HFFc6 (cell line): ENCODE measurements around the gene CREG1. TPM values are rescaled to one million over a fixed set of nuclear protein-coding genes. Genes with fewer than 3 reads are reported as not detected.
A peak's percentile ranks its signal among the peaks of the same experiment; 100 is the strongest.

Experiments used
- DNase-seq: peaks from one replicate; pipeline ENCODE4 v3.0.0-alpha.2; 2018
- H3K27ac Mint-ChIP-seq: 2 replicates; pipeline ENCODE4 v1.8.0; 2020; ENCODE audit warnings: mild to moderate bottlenecking, mixed read lengths
- H3K27me3 Mint-ChIP-seq: 2 replicates; pipeline ENCODE4 v1.8.0; 2021; ENCODE audit warnings: mild to moderate bottlenecking, moderate library complexity, mixed read lengths; ENCODE audit not compliant: insufficient read depth
- H3K36me3 Mint-ChIP-seq: 2 replicates; pipeline ENCODE4 v1.8.0; 2021; ENCODE audit warnings: low read depth, mixed read lengths
- H3K4me1 Mint-ChIP-seq: 2 replicates; pipeline ENCODE4 v1.8.0; 2020; ENCODE audit warnings: low read depth, mixed read lengths
- H3K4me3 Mint-ChIP-seq: 2 replicates; pipeline ENCODE4 v1.8.0; 2020; ENCODE audit warnings: mild to moderate bottlenecking, moderate library complexity, mixed read lengths
- H3K9me3 Mint-ChIP-seq: 2 replicates; pipeline ENCODE4 v1.8.0; 2020; ENCODE audit warnings: mild to moderate bottlenecking, mixed read lengths
- CTCF ChIP-seq: fragments of 200-600 bp; sonication (generic); IDR thresholded peaks from 2 replicates; pipeline ENCODE4 v1.5.0; 2021; ENCODE audit warnings: antibody characterized with exemption, mild to moderate bottlenecking
- total RNA-seq, 6 experiments: library from RNA; stranded (reverse); fragmentation: NEBNext Ultra II Directional; extraction: Animal tissue kit (Norgen Biotek cat#: 25700); gene quantifications; 2 replicates in 1 of 6; 3 replicates in 5 of 6; pipeline ENCODE4 v1.2.3, GENCODE V29; 2021

The CREG1 gene
- total RNA-seq, 6 experiments from 2014 or later, result 13.6 to 21.7 (median 16.7) TPM

DNA sequence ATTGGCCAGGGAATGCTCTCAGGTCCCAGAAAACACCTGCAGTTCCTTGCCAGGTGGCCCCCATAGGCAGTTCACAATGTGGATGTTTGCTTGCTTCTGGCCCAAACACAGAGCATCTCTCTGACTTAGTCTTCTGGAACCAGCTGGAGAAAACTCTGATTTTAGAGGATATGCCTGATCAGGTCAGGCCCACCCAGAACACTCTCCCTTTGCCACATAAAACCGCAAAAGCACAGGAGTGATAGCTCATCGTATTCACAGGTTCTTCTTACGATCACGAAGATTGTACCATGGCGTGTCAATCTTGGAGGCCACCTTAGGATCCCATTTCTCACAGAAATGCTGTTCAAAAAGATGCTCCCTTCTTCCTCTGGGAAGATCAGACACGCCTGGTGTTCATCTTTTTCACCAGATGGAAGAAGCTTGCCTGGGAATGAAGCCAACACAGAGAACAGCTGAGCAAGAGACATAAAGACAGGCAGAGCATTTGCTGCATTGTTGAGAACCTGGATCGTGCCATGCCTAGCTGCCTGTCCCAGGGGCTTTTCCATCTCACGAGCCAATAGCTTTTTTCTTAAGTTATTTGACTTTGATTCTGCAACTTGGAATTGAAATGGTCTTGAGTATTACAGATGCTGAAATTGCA is 23.6 kb downstream of the CREG1 start:
- TF ChIP-seq CTCF, result no peak
- no peaks in the 10 kb centered on the region for H3K4me1 Mint-ChIP-seq
- H3K36me3 Mint-ChIP-seq, result no peaks in the 10 kb centered on the region

DNA sequence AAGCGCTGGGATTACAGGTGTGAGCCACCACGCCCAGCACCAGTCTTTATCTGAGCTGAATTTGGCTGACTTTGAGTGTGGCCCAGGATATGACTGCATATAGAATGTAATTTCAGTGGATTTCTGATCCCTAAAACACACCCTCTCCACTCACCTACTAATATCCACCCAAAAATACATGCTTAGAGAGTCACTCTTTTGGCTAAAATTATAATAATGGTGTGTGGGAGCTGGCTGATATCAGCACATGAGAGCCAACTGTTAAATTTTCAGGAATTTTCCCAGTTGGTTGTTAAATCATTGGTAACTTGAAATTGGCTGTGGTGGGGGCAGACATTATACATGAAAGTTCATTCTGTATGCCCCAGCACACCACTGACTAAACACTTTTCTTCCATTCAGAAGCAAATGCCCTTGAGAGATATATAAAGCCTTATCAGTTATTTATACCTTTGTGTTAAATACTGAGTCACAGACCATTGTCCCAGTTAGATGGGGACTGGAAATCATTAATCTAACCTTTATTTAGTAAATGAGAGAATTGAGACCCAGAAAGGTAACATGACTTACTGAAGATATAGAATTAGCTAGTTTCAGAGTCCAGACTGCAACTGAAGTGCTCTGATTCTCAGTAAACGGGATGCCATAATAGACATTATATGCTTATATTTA is 25.4 kb downstream of the CREG1 start:
- Mint-ChIP-seq H3K4me3 (no peak overlapping the region), H3K27me3 (peaks cover 48% of the 10 kb centered on the region), H3K27ac (no peak overlapping the region), H3K9me3 (no peaks in the 10 kb centered on the region), H3K36me3 (no peaks in the 10 kb centered on the region), H3K4me1 (no peaks in the 10 kb centered on the region)
- DNase-seq, result no peak
- TF ChIP-seq CTCF, result no peak

More for the DNA sequence above, 23.6 kb downstream of the CREG1 start:
- Mint-ChIP-seq H3K27ac (no peak overlapping the region), H3K9me3 (no peaks in the 10 kb centered on the region), H3K4me3 (no peak overlapping the region), H3K27me3 (peaks cover 48% of the 10 kb centered on the region)
- peak; percentile 33 for DNase-seq

- peaks cover 45% of the 10 kb centered on the region for H3K27me3 Mint-ChIP-seq
- TF ChIP-seq CTCF, result no peak
- no peak overlapping the region for H3K4me3 Mint-ChIP-seq
- no peak for DNase-seq
- H3K27ac Mint-ChIP-seq, result no peak overlapping the region
- H3K4me1 Mint-ChIP-seq, result peaks cover 9% of the 10 kb centered on the region; the same call in 1 of the 2 replicates
- H3K9me3 Mint-ChIP-seq, result no peaks in the 10 kb centered on the region
- no peaks in the 10 kb centered on the region for H3K36me3 Mint-ChIP-seq
Measured at GRCh38 chr1:167526667-167527383, 26.7 kb downstream of the CREG1 start.

GRCh38 chr1:167524651-167525050 is 28.9 kb downstream of the CREG1 start:
- DNase-seq, result no peak
- Mint-ChIP-seq H3K27me3 (peaks cover 33% of the 10 kb centered on the region), H3K9me3 (no peaks in the 10 kb centered on the region), H3K36me3 (no peaks in the 10 kb centered on the region), H3K4me1 (peaks cover 13% of the 10 kb centered on the region; the same call in 1 of the 2 replicates), H3K4me3 (no peak overlapping the region), H3K27ac (no peak overlapping the region)
- TF ChIP-seq CTCF, result no peak

- H3K27ac Mint-ChIP-seq, result no peak overlapping the region
- no peak for TF ChIP-seq CTCF
- H3K4me1 Mint-ChIP-seq, result peaks cover 16% of the 10 kb centered on the region; the same call in 1 of the 2 replicates
- H3K9me3 Mint-ChIP-seq, result no peaks in the 10 kb centered on the region
- no peaks in the 10 kb centered on the region for H3K36me3 Mint-ChIP-seq
- DNase-seq, result no peak
- H3K27me3 Mint-ChIP-seq, result peaks cover 22% of the 10 kb centered on the region
- H3K4me3 Mint-ChIP-seq, result no peak overlapping the region
Measured at GRCh38 chr1:167522246-167522645, 31.3 kb downstream of the CREG1 start.
